PC-9 (cell line): ENCODE data around the gene VOPP1.

Source experiments
- CTCF ChIP-seq: fragments of 200-600 bp; sonication (generic); conservative IDR thresholded peaks from 2 replicates; pipeline ENCODE4 v1.6.1; 2017; ENCODE audit warnings: mixed run types, antibody characterized with exemption, mild to moderate bottlenecking, moderate library complexity
- EZH2 ChIP-seq: fragments of 200-600 bp; sonication (generic); IDR thresholded peaks from 2 replicates; pipeline ENCODE4 v1.8.0; 2017; ENCODE audit warnings: antibody characterized with exemption, low read depth

- TF ChIP-seq CTCF (no peak), EZH2 (no peak)
These were observed 6.6 kb downstream of the VOPP1 start for GRCh38 chr7:55565681-55566080.
